Activated naive CD8-positive, alpha-beta T cell treated with anti-CD3 and anti-CD28 coated beads, Interleukin-2, amount 10 ng/mL, durations not matched to agents 7 days and 5 days (primary cell): Measurements from ENCODE around the gene CHID1. TPM values are rescaled to one million over a fixed set of nuclear protein-coding genes. Genes with fewer than 3 reads are reported as not detected.

ENCODE experiments used
- ATAC-seq: fragments of 150-1000 bp; cut with Tn5 transposase; one replicate; pipeline ENCODE4 v1.10.0; 2021; ENCODE audit warnings: low read depth, moderate library complexity
- POLR2A ChIA-PET: fragments of 350-600 bp; sonication (Branson Sonifier 250); formaldehyde crosslinking; loops from one replicate; lab custom pipeline; 2021; ENCODE audit warnings: antibody characterized with exemption; lab: Charles Lee
- DNase-seq: peaks from one replicate; pipeline ENCODE4 v3.0.0; 2021
- H3K27ac Mint-ChIP-seq: one replicate; pipeline ENCODE4 v1.8.0; 2022; ENCODE audit warnings: mild to moderate bottlenecking, mixed read lengths
- H3K27me3 Mint-ChIP-seq: one replicate; pipeline ENCODE4 v1.8.0; 2022; ENCODE audit warnings: mild to moderate bottlenecking, moderate library complexity, mixed read lengths
- H3K36me3 Mint-ChIP-seq: one replicate; pipeline ENCODE4 v1.8.0; 2021; ENCODE audit warnings: mild to moderate bottlenecking, mixed read lengths
- H3K4me1 Mint-ChIP-seq: one replicate; pipeline ENCODE4 v1.8.0; 2021; ENCODE audit warnings: mixed read lengths
- H3K4me3 Mint-ChIP-seq: one replicate; pipeline ENCODE4 v1.8.0; 2022; ENCODE audit warnings: mild to moderate bottlenecking, moderate library complexity, mixed read lengths
- H3K9me3 Mint-ChIP-seq: one replicate; pipeline ENCODE4 v1.8.0; 2021; ENCODE audit warnings: mixed read lengths
- total RNA-seq, 2 experiments: library from RNA; stranded (reverse); gene quantifications; one replicate each; pipeline ENCODE4 v1.2.3, GENCODE V29; 2021

The CHID1 gene
- total RNA-seq, 2 experiments from 2014 or later = 39.7 to 47.9 TPM

DNA sequence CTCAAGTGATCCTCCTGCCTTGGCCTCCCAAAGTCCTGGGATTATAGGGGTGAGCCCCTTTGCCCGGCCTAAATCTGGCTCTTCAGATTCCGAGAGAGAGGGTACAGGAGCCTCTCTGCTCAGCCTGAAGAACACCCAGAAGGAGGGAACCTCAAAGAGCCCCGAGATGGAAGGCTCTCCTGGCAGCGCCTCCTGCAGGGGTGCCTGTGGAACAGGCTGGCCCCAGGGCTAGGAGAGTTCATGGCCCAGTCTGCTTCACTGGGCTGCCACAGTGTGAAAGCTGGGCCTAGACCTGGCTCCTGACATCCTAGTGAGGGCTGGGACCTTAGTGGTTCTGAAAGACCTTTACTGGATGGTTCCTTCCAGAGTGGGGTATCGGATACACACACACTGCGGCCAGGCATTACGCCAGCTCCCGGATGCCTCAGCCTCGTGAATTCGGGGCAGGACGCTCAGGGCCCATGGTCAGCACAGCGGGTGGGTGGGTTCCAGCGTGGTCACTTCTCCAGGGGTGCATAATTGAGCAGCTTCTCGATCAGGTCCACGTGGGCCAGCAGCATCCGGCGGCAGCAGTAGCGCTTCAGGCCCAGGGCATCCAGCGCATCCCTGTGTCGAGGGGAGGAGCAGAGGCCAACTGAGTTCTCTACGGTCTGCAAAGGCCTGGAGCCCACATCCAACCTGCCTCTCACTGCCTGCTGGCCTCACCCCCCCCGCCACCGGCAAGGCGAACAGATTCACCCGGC is 70.6 kb downstream of the CHID1 start:
- Mint-ChIP-seq H3K27me3 (no peaks in the 10 kb centered on the region), H3K9me3 (no peaks in the 10 kb centered on the region), H3K4me1 (peaks cover 10% of the 10 kb centered on the region), H3K27ac (no peak overlapping the region), H3K4me3 (peak overlapping the region; percentile 86), H3K36me3 (peaks cover 6% of the 10 kb centered on the region)
- DNase-seq (no peak), ATAC-seq (no peak)
- POLR2A ChIA-PET = interaction anchor here (1.3 to 4.8 kb wide), 2 partner anchors 10 to 21 kb away, joined by 8 to 67 read pairs; partner anchors contain the start of genes CD151, CRACR2B and PNPLA2

DNA sequence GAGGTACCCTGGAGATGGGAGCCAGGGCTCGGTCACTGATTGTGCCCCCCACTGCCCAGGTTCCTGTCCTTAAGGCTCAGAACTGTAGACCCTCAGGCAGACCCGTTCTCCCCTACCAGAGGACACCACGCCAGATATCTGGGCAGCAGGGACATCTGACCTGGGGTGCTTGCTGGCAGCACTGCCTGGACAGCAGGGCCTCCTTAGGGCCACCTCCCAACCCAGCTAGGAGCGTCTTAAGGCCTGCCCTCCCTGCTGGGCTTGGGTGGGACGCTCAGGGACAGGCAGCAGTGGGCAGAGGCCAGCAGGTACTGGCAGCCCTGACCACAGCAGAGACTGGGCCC is 71.4 kb downstream of the CHID1 start:
- Mint-ChIP-seq H3K36me3 (peaks cover 6% of the 10 kb centered on the region), H3K9me3 (no peaks in the 10 kb centered on the region), H3K27ac (no peak overlapping the region), H3K4me3 (no peak overlapping the region), H3K4me1 (peaks cover 12% of the 10 kb centered on the region), H3K27me3 (no peaks in the 10 kb centered on the region)
- DNase-seq (no peak), ATAC-seq (no peak)
- POLR2A ChIA-PET = no interaction called here

DNA sequence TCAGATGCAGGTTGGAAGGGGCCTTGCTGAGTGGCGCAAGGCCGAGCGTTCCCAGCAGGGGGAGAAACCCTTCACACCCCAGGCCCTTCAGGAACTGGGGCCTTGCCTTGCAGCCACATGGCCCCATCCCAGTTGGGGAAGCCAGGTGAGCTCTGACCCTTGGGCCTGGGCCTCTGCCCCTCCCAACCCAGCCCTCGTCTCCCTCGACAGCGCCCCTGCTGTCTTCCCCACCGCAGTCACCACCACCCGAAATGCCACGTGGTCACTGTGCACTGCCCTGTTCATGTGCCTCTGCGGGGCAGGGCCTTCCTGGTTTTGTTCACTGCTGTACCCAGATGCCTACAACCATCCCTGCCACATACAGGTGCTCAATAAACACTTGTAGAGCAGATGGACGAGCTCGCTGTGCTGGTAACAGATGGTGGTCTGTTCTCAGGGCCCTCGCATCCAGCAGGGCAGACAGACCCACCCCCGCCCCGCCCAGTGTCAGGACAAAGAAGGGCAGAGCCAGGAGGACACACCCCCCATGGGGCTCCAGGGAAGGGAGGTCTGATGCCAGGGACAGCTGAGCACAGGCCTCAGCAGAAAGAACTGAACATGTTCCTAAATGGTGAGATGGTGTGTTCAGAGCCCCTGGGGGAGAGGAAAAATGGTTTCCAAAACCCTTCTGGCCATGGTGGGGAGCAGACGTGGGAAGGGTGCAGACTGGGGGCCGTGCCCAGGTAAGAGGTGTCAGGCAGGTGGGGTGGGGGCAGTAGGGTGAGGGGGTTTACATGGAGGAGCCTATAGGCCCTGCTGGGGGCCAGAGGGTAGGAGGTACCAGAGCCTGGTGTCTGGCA is 72.0 kb downstream of the CHID1 start:
- H3K4me3 Mint-ChIP-seq = no peak overlapping the region
- peaks cover 6% of the 10 kb centered on the region for H3K36me3 Mint-ChIP-seq
- POLR2A ChIA-PET = interaction anchor here (0.6 kb wide), 1 partner anchor 28 kb away, joined by 3 read pairs; no protein-coding TSS in a partner anchor
- H3K27me3 Mint-ChIP-seq = no peaks in the 10 kb centered on the region
- ATAC-seq (no peak), DNase-seq (no peak)
- peaks cover 12% of the 10 kb centered on the region for H3K4me1 Mint-ChIP-seq
- H3K27ac Mint-ChIP-seq = no peak overlapping the region
- H3K9me3 Mint-ChIP-seq = no peaks in the 10 kb centered on the region

GRCh38 chr11:837990-838307 is 72.7 kb downstream of the CHID1 start:
- H3K9me3 Mint-ChIP-seq = no peaks in the 10 kb centered on the region
- peaks cover 6% of the 10 kb centered on the region for H3K36me3 Mint-ChIP-seq
- no peak overlapping the region for H3K27ac Mint-ChIP-seq
- H3K4me3 Mint-ChIP-seq = no peak overlapping the region
- POLR2A ChIA-PET = interaction anchor here (0.6 kb wide), 1 partner anchor 27 kb away, joined by 3 read pairs; no protein-coding TSS in a partner anchor
- no peaks in the 10 kb centered on the region for H3K27me3 Mint-ChIP-seq
- no peak for ATAC-seq
- no peak for DNase-seq
- H3K4me1 Mint-ChIP-seq = peaks cover 10% of the 10 kb centered on the region

GRCh38 chr11:837189-837989 is 73.2 kb downstream of the CHID1 start:
- H3K36me3 Mint-ChIP-seq = peaks cover 6% of the 10 kb centered on the region
- DNase-seq (no peak), ATAC-seq (no peak)
- peaks cover 10% of the 10 kb centered on the region for H3K4me1 Mint-ChIP-seq
- H3K27me3 Mint-ChIP-seq = no peaks in the 10 kb centered on the region
- no peaks in the 10 kb centered on the region for H3K9me3 Mint-ChIP-seq
- H3K27ac Mint-ChIP-seq = no peak overlapping the region
- POLR2A ChIA-PET = no interaction called here
- H3K4me3 Mint-ChIP-seq = no peak overlapping the region

DNA sequence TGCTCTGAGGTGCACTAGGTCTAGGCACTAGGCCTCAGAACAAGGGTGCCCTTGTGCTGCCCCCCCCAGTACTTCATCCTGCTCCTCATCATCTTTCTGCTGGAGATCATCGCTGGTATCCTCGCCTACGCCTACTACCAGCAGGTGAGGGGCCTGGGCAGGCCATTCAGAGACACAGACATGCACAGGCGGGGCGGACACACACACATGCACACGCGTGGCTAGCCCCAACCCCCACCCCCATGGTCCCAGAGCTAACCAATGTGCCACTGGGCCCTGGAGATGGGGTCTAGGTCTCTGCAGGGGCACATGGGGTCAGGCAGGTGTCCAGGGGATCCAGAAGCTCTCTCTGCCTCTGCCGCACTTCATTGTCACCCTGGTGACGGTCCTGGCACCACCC is 73.9 kb downstream of the CHID1 start:
- Mint-ChIP-seq H3K9me3 (no peaks in the 10 kb centered on the region), H3K27me3 (peaks cover 3% of the 10 kb centered on the region), H3K27ac (no peak overlapping the region), H3K4me1 (peaks cover 10% of the 10 kb centered on the region), H3K36me3 (peaks cover 6% of the 10 kb centered on the region), H3K4me3 (no peak overlapping the region)
- POLR2A ChIA-PET = interaction anchor here (0.5 kb wide), 1 partner anchor 14 kb away, joined by 3 read pairs; no protein-coding TSS in a partner anchor
- ATAC-seq (no peak), DNase-seq (no peak)

- Mint-ChIP-seq H3K27ac (no peak overlapping the region), H3K27me3 (peaks cover 7% of the 10 kb centered on the region), H3K36me3 (peaks cover 6% of the 10 kb centered on the region), H3K9me3 (no peaks in the 10 kb centered on the region), H3K4me3 (no peak overlapping the region), H3K4me1 (peaks cover 10% of the 10 kb centered on the region)
- POLR2A ChIA-PET = interaction anchor here (0.5 kb wide), 1 partner anchor 13 kb away, joined by 3 read pairs; no protein-coding TSS in a partner anchor
- no peak for ATAC-seq
- no peak for DNase-seq
Measured at GRCh38 chr11:836274-836673, 74.3 kb downstream of the CHID1 start.

- Mint-ChIP-seq H3K4me1 (peaks cover 5% of the 10 kb centered on the region), H3K36me3 (peaks cover 3% of the 10 kb centered on the region), H3K27me3 (peaks cover 11% of the 10 kb centered on the region), H3K9me3 (no peaks in the 10 kb centered on the region), H3K27ac (no peak overlapping the region), H3K4me3 (peak overlapping the region; percentile 16)
- ATAC-seq = no peak
- no peak for DNase-seq
- POLR2A ChIA-PET = interaction anchor here (0.6 to 9.6 kb wide), 4 partner anchors 7 to 525 kb away, joined by 3 to 67 read pairs (median 12); partner anchors contain the start of genes PNPLA2, POLR2L and TSPAN4
Measured at GRCh38 chr11:834371-835316, 76.0 kb downstream of the CHID1 start.

- peak overlapping the region; percentile 62 for H3K4me3 Mint-ChIP-seq
- peaks cover 10% of the 10 kb centered on the region for H3K4me1 Mint-ChIP-seq
- H3K27me3 Mint-ChIP-seq = peaks cover 19% of the 10 kb centered on the region
- DNase-seq (no peak), ATAC-seq (no peak)
- H3K27ac Mint-ChIP-seq = no peak overlapping the region
- POLR2A ChIA-PET = interaction anchor here (0.6 to 9.6 kb wide), 3 partner anchors 8 to 23 kb away, joined by 4 to 67 read pairs (median 20); partner anchors contain the start of genes PNPLA2, POLR2L and TSPAN4
- no peaks in the 10 kb centered on the region for H3K9me3 Mint-ChIP-seq
- peaks cover 3% of the 10 kb centered on the region for H3K36me3 Mint-ChIP-seq
Measured at GRCh38 chr11:833849-834311, 76.7 kb downstream of the CHID1 start.

DNA sequence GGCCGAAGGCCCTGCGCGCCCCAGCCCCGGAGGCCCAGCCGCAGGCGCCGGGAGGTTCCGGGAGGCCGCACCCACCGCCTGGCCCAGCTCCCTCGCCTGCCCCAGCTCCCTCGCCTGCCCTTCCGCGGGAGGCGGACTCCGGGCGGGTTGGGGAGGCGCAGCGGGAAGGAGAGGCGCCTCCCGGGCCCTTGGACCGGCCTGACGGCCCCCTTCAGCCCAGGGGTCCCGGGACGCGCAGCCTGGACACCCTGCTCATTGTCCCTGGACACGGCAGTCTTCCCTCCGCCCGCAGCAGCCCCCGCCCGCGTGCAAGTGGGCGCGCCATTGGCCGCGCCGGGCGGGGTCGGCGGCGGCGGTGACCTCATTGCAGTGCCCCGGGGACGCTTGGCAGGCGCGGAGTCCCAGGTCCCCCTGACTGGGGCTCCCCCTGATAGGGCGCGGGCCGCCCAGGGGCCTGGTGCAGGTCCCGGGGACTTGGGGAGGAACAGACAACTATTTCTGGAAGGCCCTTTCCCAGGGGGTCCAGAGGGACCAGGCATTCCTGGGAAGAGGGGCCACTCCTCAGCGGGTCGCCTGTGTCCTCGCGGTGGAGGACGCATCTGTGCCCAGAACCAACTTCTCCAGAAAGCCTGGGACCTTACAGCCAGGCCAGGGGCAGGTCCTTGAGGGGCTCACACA is 77.4 kb downstream of the CHID1 start:
- peak; percentile 71 for DNase-seq
- peak overlapping the region; percentile 62 for H3K4me3 Mint-ChIP-seq
- H3K27ac Mint-ChIP-seq = no peak overlapping the region
- POLR2A ChIA-PET = interaction anchor here (0.8 to 9.6 kb wide), 6 partner anchors 9 to 28 kb away, joined by 4 to 67 read pairs (median 10); partner anchors contain the start of genes PIDD1, PNPLA2, POLR2L and RPLP2
- peak; percentile 19 for ATAC-seq
- H3K27me3 Mint-ChIP-seq = peaks cover 25% of the 10 kb centered on the region
- H3K4me1 Mint-ChIP-seq = peaks cover 10% of the 10 kb centered on the region
- no peaks in the 10 kb centered on the region for H3K9me3 Mint-ChIP-seq
- no peaks in the 10 kb centered on the region for H3K36me3 Mint-ChIP-seq

GRCh38 chr11:832529-833113 is 78.0 kb downstream of the CHID1 start, which contains the start of gene CD151:
TSS of gene CD151 (plus strand) at chr11:832952. CDS start at chr11:836070, 3,118 bp downstream.
- POLR2A ChIA-PET = interaction anchor here (0.5 to 9.6 kb wide), 7 partner anchors 9 to 88 kb away, joined by 4 to 67 read pairs (median 9); partner anchors contain the start of genes PIDD1, PNPLA2, POLR2L and RPLP2
- Mint-ChIP-seq H3K36me3 (peaks cover 1% of the 10 kb centered on the region), H3K4me3 (peak within 1 kb of the TSS; percentile 62), H3K27ac (no peak within 1 kb of the TSS), H3K9me3 (no peaks in the 10 kb centered on the region), H3K27me3 (peaks cover 28% of the 10 kb centered on the region), H3K4me1 (peaks cover 16% of the 10 kb centered on the region)
- ATAC-seq (peak; percentile 48), DNase-seq (peak; percentile 71)
